Measurements from ENCODE around the gene ABCA2. TPM values are rescaled to one million over a fixed set of nuclear protein-coding genes. Genes with fewer than 3 reads are reported as not detected.

ABCA2 gene
- total RNA-seq, 4 donors from 2014 or later, result 15.4 to 31.5 (median 25.9) TPM

DNA sequence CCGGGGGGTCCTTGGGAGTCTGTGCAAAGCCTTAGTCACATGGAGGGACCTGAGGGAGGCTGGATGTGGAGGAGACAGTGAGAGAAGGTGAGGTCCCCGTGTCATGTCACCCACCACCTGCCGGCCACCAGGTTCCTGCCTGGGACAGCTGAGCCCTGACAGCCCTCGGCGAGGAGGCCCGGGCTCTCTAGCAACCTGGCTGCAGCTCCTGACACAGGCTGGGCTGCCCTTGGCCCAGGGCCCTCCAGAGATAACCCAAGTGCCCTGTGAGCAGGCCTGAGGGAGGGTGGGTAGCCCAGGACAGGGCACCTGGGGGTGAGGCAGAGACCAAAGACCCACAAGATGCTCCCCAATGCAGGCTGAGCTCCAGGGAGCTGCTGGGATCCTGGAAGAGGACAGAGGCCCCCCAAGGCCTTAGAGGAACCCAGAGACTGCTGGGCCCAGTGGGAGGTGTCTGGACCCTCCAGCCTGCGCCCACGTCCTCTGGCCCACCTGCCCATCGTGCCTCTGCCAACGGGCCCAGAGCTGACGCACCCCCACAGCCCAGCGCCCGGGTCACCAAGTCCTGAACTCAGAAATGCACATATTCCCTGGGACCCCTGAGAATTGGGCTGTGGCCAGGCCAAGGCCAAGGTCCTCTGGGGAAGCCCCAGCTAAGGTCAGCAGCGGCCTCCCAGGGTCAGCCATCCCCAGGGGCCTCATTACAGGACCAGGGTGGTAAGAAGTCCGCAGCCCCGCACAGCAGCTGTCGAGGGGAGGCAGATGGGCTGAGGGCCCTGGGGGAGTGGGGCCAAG lies 59.5 kb downstream of the ABCA2 start:
- TF ChIP-seq, protein P1, sequence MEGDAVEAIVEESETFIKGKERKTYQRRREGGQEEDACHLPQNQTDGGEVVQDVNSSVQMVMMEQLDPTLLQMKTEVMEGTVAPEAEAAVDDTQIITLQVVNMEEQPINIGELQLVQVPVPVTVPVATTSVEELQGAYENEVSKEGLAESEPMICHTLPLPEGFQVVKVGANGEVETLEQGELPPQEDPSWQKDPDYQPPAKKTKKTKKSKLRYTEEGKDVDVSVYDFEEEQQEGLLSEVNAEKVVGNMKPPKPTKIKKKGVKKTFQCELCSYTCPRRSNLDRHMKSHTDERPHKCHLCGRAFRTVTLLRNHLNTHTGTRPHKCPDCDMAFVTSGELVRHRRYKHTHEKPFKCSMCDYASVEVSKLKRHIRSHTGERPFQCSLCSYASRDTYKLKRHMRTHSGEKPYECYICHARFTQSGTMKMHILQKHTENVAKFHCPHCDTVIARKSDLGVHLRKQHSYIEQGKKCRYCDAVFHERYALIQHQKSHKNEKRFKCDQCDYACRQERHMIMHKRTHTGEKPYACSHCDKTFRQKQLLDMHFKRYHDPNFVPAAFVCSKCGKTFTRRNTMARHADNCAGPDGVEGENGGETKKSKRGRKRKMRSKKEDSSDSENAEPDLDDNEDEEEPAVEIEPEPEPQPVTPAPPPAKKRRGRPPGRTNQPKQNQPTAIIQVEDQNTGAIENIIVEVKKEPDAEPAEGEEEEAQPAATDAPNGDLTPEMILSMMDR (IDR thresholded peaks at IDR 0.05), result no peak
- ATAC-seq (ENCODE audit: low FRiP score), result no peak
- DNase-seq (ENCODE audit: low spot score), result no peak

DNA sequence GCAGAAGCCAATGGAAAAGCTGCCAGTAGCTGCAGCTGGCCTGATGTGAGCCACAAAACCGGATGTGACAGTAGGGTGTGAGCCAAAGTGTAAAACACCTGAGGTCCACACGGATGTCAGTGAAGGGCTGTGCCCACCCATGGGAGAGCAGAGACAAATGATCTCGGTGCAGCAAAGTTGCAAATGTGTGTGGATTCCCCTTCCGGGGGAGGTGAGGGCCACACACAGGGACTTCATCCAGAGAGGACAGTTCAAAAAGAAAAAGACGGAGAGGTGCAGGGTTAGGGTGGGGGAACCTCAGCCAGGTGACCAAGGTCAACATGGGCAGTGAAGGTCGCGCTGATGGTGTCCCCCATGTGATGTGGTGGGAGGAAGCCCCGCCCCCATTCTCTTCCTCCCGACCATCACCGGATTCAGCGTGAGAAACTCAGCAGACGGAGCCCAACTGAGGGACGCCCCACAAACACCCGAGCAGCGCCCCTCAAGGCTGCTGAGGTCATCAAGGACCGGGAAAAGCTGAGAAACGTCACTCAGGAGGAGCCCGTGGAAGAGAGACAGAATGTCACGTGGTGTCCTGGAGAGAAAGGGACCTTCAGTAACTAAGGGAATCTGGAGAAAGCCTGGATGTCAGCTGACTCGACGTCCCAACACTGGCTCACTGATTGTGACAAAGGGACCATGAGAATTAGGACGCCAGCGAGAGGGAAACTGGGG lies 62.1 kb downstream of the ABCA2 start:
- ATAC-seq (ENCODE audit: low FRiP score) (no peak), DNase-seq (ENCODE audit: low spot score) (no peak)
- TF ChIP-seq, protein P1 (IDR thresholded peaks at IDR 0.05), result no peak

DNA sequence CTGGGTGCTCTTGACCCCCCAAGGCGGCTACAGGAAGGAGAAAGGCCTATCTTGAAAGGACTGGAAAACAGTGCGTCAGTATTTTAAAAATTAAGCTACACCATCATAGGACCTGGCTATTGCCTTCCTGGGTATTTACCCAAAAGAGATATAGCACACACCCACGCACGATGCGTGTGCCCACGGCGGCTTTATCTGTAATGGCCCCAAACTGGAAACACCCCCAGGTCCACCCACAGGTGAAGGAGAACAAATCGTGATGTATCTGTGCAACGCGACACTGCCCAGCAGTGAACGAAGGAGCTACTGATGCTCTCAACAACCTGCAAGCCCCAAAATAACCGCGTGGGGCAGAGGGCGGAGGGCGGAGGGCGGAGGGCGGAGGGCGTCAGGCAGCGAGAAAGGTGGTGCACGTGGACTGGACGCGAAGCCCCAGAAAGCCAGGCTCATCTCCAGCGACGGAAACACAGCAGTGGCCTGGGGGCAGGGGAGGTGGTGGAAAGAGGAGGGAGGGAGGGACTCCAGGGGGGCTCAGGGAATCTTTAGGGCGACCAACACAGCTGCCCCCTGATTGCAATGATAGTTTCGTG lies 63.1 kb downstream of the ABCA2 start:
- TF ChIP-seq, protein P1 (IDR thresholded peaks at IDR 0.05), result no peak
- no peak for DNase-seq (ENCODE audit: low spot score)
- ATAC-seq (ENCODE audit: low FRiP score), result no peak

DNA sequence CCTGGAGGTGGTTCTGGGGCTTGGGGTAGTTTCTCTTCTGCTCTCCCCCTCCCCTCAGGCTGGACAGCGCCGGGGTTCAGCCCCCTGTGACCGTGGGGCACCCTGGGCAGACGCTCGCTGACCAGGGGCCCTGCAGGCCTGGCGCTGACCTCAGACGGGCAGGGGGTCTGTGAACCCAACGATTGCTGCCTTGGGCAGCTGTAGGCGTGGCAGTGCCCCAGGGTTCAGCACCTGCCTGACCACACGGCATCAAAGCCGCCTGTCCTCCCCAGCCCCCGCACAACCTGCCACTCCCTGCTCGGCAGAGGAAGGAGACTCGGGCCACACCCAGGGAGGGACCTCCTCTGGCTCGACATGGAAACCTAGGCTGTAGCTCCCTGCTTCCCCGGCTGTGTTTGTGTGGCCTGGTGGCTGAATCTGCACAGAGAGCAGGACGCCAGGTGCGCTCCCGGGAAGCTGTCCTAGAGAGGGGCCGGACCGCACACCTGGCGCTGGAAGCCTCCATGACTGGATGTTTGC lies 63.8 kb downstream of the ABCA2 start:
- ATAC-seq (ENCODE audit: low FRiP score) (no peak), DNase-seq (ENCODE audit: low spot score) (no peak)
- TF ChIP-seq, protein P1 (IDR thresholded peaks at IDR 0.05), result no peak

DNA sequence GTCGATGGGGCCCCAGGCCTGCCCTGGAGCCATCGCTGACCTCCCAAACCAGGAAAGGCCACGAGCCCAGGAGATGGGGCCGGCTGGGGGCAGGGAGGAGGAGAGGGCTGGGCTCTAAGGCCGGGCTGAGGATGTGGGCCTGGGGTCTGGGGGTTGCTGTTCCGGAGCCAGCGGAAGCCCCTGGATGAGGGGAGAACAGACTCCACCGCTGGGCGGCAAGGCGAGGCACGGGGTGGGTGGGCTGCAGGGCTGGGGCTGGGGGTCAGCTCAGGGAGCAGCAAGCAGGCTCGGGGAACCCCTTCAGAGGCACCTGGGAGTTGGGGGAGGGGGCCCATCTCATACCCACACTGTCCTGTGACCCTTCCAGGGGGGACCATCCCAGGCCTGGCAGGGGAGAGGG lies 64.3 kb downstream of the ABCA2 start:
- no peak for ATAC-seq (ENCODE audit: low FRiP score)
- no peak for DNase-seq (ENCODE audit: low spot score)
- TF ChIP-seq, protein P1 (IDR thresholded peaks at IDR 0.05), result no peak

DNA sequence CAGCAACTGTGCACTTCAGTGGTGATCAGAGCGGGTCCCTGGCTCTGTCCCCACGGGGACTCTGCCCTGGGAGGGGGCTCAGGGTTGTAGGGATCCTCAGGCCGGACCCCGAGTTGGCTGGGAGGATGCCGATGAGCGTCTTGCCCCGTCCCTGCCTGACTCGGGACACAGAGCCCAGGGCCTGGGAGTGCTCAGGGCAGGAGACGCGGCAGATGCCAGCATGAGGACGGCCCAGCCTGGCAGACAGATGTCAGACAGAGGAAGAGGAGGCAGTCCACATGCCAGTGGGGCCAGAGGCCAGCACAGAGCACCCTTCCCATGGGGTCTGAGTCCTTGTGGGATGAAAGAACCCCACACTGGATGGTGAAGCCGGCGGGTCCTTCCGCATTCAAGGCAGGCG lies 64.7 kb downstream of the ABCA2 start:
- TF ChIP-seq, protein P1 (IDR thresholded peaks at IDR 0.05), result no peak
- ATAC-seq (ENCODE audit: low FRiP score) (no peak), DNase-seq (ENCODE audit: low spot score) (no peak)
